NB4 (cell line): ENCODE data around the gene EXOC6B.

Experiments
- DNase-seq: peaks from one replicate; pipeline ENCODE4 v3.0.0; 2010; ENCODE audit warnings: low read depth
- H3K4me3 ChIP-seq: one replicate; pipeline ENCODE4 v1.5.1; 2011; ENCODE audit warnings: mild to moderate bottlenecking, low read depth, low read length, moderate library complexity
- CTCF ChIP-seq: IDR thresholded peaks from one replicate; pipeline ENCODE4 v1.5.1; 2012; ENCODE audit warnings: low read depth, low read length
- MAX ChIP-seq: IDR thresholded peaks from 2 replicates; pipeline ENCODE4 v1.6.1; 2011; ENCODE audit warnings: low read depth, low read length
- MYC ChIP-seq: IDR thresholded peaks from 2 replicates; pipeline ENCODE4 v1.6.1; 2011; ENCODE audit warnings: low read depth, low read length
- POLR2A ChIP-seq: IDR thresholded peaks from 2 replicates; pipeline ENCODE4 v1.6.1; 2011; ENCODE audit warnings: mild to moderate bottlenecking; ENCODE audit not compliant: insufficient read length; ENCODE audit errors: extremely low read depth

The EXOC6B gene

GRCh38 chr2:72273384-72273783 is 552.4 kb downstream of the EXOC6B start:
- no peak for DNase-seq
- H3K4me3 ChIP-seq: no peak overlapping the region
- TF ChIP-seq CTCF: no peak
- TF ChIP-seq MAX: no peak
- no peak for TF ChIP-seq POLR2A
- no peak for TF ChIP-seq MYC

- TF ChIP-seq POLR2A: no peak
- no peak for TF ChIP-seq CTCF
- no peak for TF ChIP-seq MYC
- TF ChIP-seq MAX: no peak
- no peak for DNase-seq
- no peak overlapping the region for H3K4me3 ChIP-seq
These were observed 553.8 kb downstream of the EXOC6B start for GRCh38 chr2:72271766-72272641.

- H3K4me3 ChIP-seq: no peak overlapping the region
- DNase-seq: no peak
- no peak for TF ChIP-seq CTCF
- no peak for TF ChIP-seq POLR2A
- no peak for TF ChIP-seq MAX
- no peak for TF ChIP-seq MYC
These were observed 554.6 kb downstream of the EXOC6B start for GRCh38 chr2:72271276-72271614.

- no peak for TF ChIP-seq CTCF
- TF ChIP-seq MYC: no peak
- TF ChIP-seq MAX: no peak
- TF ChIP-seq POLR2A: no peak
- no peak overlapping the region for H3K4me3 ChIP-seq
- no peak for DNase-seq
These were observed 555.1 kb downstream of the EXOC6B start for GRCh38 chr2:72270556-72271275.

GRCh38 chr2:72263776-72264060 is 562.1 kb downstream of the EXOC6B start:
- DNase-seq: no peak
- TF ChIP-seq CTCF (no peak), POLR2A (no peak), MYC (no peak), MAX (no peak)
- no peak overlapping the region for H3K4me3 ChIP-seq
